ENCODE results near the gene SPRYD7. TPM values are rescaled to one million over a fixed set of nuclear protein-coding genes. Genes with fewer than 3 reads are reported as not detected.
A peak's percentile ranks its signal among the peaks of the same experiment; 100 is the strongest.

SPRYD7 gene, protein sequence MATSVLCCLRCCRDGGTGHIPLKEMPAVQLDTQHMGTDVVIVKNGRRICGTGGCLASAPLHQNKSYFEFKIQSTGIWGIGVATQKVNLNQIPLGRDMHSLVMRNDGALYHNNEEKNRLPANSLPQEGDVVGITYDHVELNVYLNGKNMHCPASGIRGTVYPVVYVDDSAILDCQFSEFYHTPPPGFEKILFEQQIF
- 10 to 100 TPM in 3 of 4 donors, 1 to 10 TPM in 1; 9.8 to 24.7 (median 17.9) TPM for total RNA-seq

DNA sequence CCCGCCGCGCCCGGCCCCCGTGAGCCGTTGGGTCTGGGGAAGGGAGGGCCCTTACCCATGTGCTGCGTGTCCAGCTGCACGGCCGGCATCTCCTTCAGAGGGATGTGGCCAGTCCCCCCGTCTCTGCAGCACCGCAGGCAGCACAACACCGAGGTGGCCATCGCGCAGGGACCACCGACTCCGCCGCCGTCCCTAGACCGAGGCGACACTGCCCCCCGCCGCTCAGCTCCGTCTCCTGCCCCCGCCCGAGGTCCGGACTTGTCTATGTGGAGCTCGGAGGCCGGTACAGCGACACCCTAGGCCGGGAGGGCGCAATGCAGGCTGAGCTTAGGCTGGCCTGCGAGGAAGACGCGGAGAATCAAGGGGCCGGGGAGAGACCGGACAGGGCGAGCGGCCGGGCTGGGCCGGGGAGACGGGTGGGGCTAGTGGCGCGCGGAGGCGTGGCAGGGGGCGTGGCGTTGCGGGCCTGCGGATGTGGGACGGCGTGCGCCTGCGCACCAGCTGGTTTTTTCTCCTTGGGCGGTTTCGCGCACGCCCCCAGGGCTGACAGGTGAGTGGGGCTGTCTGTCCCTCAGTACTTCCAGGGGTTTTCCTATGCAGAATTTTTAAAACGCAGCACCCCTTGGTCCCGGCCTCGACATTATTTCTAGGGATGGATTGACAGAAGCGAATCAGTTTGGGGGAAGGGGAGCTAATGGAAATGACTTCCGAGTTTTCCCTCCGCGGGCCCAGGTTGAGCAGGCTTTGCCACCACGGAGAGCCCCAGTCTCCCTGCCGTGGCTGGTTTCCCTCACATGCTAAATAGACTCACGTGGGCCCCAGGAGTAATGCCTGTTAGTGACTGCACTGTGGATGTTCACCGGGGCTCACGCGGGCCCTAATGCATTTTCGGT is at the start of gene SPRYD7:
SPRYD7 (minus strand) TSS at position 266 of the 893 bp plus-strand sequence; CDS start at position 161, 105 bp downstream.
- H3K9me3 ChIP-seq: no peaks in the 10 kb centered on the region
- H3K36me3 ChIP-seq: peaks cover 0 to 3% of the 10 kb centered on the region in 2 donors
- DNase-seq: peak; percentile 96 to 98
- ATAC-seq: peak; percentile 92 to 93
- peak within 1 kb of the TSS; percentile 87 to 95 (median 92) for H3K27ac ChIP-seq
- H3K4me1 ChIP-seq: peaks cover 49 to 54% of the 10 kb centered on the region in 2 donors
- H3K4me3 ChIP-seq: peak within 1 kb of the TSS; percentile 80 to 98 (median 88)
- peak; percentile 77 to 83 for TF ChIP-seq POLR2A (IDR thresholded peaks at IDR 0.05)
- TF ChIP-seq, protein P1, sequence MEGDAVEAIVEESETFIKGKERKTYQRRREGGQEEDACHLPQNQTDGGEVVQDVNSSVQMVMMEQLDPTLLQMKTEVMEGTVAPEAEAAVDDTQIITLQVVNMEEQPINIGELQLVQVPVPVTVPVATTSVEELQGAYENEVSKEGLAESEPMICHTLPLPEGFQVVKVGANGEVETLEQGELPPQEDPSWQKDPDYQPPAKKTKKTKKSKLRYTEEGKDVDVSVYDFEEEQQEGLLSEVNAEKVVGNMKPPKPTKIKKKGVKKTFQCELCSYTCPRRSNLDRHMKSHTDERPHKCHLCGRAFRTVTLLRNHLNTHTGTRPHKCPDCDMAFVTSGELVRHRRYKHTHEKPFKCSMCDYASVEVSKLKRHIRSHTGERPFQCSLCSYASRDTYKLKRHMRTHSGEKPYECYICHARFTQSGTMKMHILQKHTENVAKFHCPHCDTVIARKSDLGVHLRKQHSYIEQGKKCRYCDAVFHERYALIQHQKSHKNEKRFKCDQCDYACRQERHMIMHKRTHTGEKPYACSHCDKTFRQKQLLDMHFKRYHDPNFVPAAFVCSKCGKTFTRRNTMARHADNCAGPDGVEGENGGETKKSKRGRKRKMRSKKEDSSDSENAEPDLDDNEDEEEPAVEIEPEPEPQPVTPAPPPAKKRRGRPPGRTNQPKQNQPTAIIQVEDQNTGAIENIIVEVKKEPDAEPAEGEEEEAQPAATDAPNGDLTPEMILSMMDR (IDR thresholded peaks at IDR 0.05 in 4 of 5, conservative IDR thresholded peaks at IDR 0.05 in 1 of 5): peak; percentile 88 to 95 (median 93)
- in situ Hi-C loops (cut with MboI; ENCODE audit: low sequenced_read_pairs in 4 of 4): no loop called here
- intact Hi-C loops (cut with DNase I; ENCODE audit: low total_unique reads): loop anchor here (1.0 to 5.0 kb wide), 6 partner anchors 60 to 591 kb away; partner anchors contain the start of genes KPNA3 and TRIM13
- no peaks in the 10 kb centered on the region for H3K27me3 ChIP-seq

DNA sequence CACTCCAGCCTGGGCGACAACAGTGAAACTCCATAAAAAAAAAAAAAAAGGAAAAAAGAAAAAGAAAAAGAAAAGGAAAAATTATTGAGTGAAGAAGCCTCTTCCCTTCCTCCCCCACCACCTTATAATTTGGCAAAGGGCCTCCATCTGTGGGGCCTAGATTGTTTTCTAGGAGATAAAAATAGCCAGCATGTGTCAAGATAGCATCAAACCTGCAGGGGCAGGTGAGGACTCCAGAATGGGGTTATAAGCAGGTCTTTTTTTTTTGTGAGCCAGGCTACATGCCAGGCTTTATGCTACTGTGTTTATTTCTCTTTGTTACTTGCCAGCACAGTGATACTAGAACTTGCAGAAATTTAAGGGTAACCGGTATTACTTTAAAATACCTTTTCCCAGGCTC is 49.0 kb upstream of the SPRYD7 start:
- H3K36me3 ChIP-seq: peaks cover 0 to 8% of the 10 kb centered on the region in 2 donors
- intact Hi-C loops (cut with DNase I; ENCODE audit: low total_unique reads): loop anchor here (5.0 kb wide), 1 partner anchor 193 kb away; the partner anchor contains the start of gene KPNA3
- TF ChIP-seq POLR2A (IDR thresholded peaks at IDR 0.05): no peak
- TF ChIP-seq, protein P1 (IDR thresholded peaks at IDR 0.05 in 4 of 5, conservative IDR thresholded peaks at IDR 0.05 in 1 of 5): no peak
- H3K9me3 ChIP-seq: no peaks in the 10 kb centered on the region
- H3K4me3 ChIP-seq: no peak overlapping the region
- peak overlapping the region; percentile 44 to 57 (median 50) for H3K27ac ChIP-seq
- H3K27me3 ChIP-seq: no peaks in the 10 kb centered on the region
- in situ Hi-C loops (cut with MboI; ENCODE audit: low sequenced_read_pairs in 4 of 4): loop anchor here in 2 of 4 donors (10.0 to 25.0 kb wide), 4 partner anchors 402 to 927 kb away; partner anchors contain the start of gene RNASEH2B (in 2 of the 2)
- H3K4me1 ChIP-seq: peaks cover 22 to 24% of the 10 kb centered on the region in 2 donors
- peak; percentile 67 to 81 for ATAC-seq
- peak; percentile 28 to 44 for DNase-seq

DNA sequence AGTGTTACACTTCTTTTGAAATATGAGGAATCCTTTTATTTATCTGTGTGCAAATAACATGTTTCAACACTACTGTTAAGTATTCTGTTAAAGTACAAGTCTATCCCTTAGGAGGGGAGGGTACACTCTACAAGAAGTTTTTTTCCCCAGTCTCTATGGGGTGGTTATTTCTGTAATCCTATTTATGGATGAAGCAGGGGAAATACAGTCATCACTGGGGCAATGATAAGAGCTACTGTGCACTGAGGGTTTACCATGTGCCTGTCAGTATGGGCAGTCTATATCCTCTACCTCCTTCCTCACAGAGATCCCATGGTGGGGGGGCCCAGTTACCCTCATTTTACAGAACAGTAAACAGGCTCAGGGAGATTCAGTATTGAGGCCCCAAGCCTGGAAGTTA is 44.1 kb upstream of the SPRYD7 start:
- intact Hi-C loops (cut with DNase I; ENCODE audit: low total_unique reads) (no loop called here), in situ Hi-C loops (cut with MboI; ENCODE audit: low sequenced_read_pairs in 4 of 4) (loop anchor here in 3 of 4 donors (5.0 to 25.0 kb wide), 5 partner anchors 407 to 932 kb away; partner anchors contain the start of gene RNASEH2B (in 2 of the 3))
- DNase-seq (no peak), ATAC-seq (no peak)
- peaks cover 7 to 10% of the 10 kb centered on the region in 2 donors for H3K4me1 ChIP-seq
- no peaks in the 10 kb centered on the region for H3K27me3 ChIP-seq
- peaks cover 0 to 8% of the 10 kb centered on the region in 2 donors for H3K36me3 ChIP-seq
- no peak overlapping the region for H3K27ac ChIP-seq
- TF ChIP-seq, protein P1 (IDR thresholded peaks at IDR 0.05 in 4 of 5, conservative IDR thresholded peaks at IDR 0.05 in 1 of 5): no peak
- no peak for TF ChIP-seq POLR2A (IDR thresholded peaks at IDR 0.05)
- H3K9me3 ChIP-seq: no peaks in the 10 kb centered on the region
- no peak overlapping the region for H3K4me3 ChIP-seq

DNA sequence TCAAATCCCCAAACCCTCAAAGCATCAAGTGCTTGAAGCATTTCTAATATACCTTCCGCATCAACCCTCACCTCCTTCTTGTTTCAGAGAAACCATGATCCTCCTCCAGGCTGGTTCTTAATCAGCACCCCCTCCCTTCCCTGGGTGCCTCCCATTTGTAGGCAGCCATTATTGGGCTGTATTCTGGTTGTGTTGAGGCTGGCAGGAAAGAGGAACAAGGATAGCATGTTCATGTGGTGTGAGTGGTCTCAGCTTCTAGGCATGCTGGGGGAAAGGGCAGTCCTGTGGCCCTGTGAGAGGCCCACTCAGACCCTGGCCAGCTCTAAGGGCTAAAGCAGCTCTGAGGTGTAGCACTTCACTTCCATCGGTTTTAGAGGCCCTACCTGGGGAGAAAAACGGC is 41.9 kb upstream of the SPRYD7 start:
- TF ChIP-seq, protein P1 (IDR thresholded peaks at IDR 0.05 in 4 of 5, conservative IDR thresholded peaks at IDR 0.05 in 1 of 5): no peak
- TF ChIP-seq POLR2A (IDR thresholded peaks at IDR 0.05): no peak
- H3K27ac ChIP-seq: no peak overlapping the region
- ATAC-seq: no peak
- peaks cover 0 to 4% of the 10 kb centered on the region in 2 donors for H3K4me1 ChIP-seq
- intact Hi-C loops (cut with DNase I; ENCODE audit: low total_unique reads) (loop anchor here (2.0 to 10.0 kb wide), 4 partner anchors 555 to 1087 kb away; no protein-coding TSS in a partner anchor), in situ Hi-C loops (cut with MboI; ENCODE audit: low sequenced_read_pairs in 4 of 4) (loop anchor here in 3 of 4 donors (10.0 to 25.0 kb wide), 5 partner anchors 409 to 934 kb away; partner anchors contain the start of gene RNASEH2B (in 3 of the 3))
- no peak overlapping the region for H3K4me3 ChIP-seq
- H3K9me3 ChIP-seq: no peaks in the 10 kb centered on the region
- no peaks in the 10 kb centered on the region for H3K27me3 ChIP-seq
- peaks cover 0 to 10% of the 10 kb centered on the region in 2 donors for H3K36me3 ChIP-seq
- no peak for DNase-seq

Data from gastrocnemius medialis (tissue), 4 donors.